ENCODE data around the gene HYLS1. TPM values are rescaled to one million over a fixed set of nuclear protein-coding genes. Genes with fewer than 3 reads are reported as not detected.

Gene HYLS1
- total RNA-seq, 1 donor from 2014 or later = 7.9 TPM

- peaks cover 2% of the 10 kb centered on the region for H3K27me3 Mint-ChIP-seq
- H3K9me3 Mint-ChIP-seq (ENCODE audit: low read depth) = no peaks in the 10 kb centered on the region
- TF ChIP-seq, protein P1, sequence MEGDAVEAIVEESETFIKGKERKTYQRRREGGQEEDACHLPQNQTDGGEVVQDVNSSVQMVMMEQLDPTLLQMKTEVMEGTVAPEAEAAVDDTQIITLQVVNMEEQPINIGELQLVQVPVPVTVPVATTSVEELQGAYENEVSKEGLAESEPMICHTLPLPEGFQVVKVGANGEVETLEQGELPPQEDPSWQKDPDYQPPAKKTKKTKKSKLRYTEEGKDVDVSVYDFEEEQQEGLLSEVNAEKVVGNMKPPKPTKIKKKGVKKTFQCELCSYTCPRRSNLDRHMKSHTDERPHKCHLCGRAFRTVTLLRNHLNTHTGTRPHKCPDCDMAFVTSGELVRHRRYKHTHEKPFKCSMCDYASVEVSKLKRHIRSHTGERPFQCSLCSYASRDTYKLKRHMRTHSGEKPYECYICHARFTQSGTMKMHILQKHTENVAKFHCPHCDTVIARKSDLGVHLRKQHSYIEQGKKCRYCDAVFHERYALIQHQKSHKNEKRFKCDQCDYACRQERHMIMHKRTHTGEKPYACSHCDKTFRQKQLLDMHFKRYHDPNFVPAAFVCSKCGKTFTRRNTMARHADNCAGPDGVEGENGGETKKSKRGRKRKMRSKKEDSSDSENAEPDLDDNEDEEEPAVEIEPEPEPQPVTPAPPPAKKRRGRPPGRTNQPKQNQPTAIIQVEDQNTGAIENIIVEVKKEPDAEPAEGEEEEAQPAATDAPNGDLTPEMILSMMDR (IDR thresholded peaks at IDR 0.05; ENCODE audit: unreplicated experiment) = no peak
- no peak for DNase-seq (ENCODE audit: low spot score, unreplicated experiment)
- peaks cover 7% of the 10 kb centered on the region for H3K4me1 Mint-ChIP-seq (ENCODE audit: low read depth)
- H3K36me3 Mint-ChIP-seq (ENCODE audit: insufficient read depth) = no peaks in the 10 kb centered on the region
- H3K27ac Mint-ChIP-seq = no peak overlapping the region
- no peak overlapping the region for H3K4me3 Mint-ChIP-seq (ENCODE audit: low read depth)
Measured at GRCh38 chr11:125934473-125934872, 47.0 kb downstream of the HYLS1 start.

- TF ChIP-seq, protein P1 (IDR thresholded peaks at IDR 0.05; ENCODE audit: unreplicated experiment) = no peak
- Mint-ChIP-seq H3K36me3 (ENCODE audit: insufficient read depth) (no peaks in the 10 kb centered on the region), H3K27me3 (peaks cover 2% of the 10 kb centered on the region), H3K9me3 (ENCODE audit: low read depth) (no peaks in the 10 kb centered on the region), H3K27ac (no peak overlapping the region), H3K4me3 (ENCODE audit: low read depth) (no peak overlapping the region), H3K4me1 (ENCODE audit: low read depth) (peaks cover 7% of the 10 kb centered on the region)
- no peak for DNase-seq (ENCODE audit: low spot score, unreplicated experiment)
Measured at GRCh38 chr11:125935056-125935455, 47.6 kb downstream of the HYLS1 start.

GRCh38 chr11:125935618-125936199 lies 48.2 kb downstream of the HYLS1 start:
- TF ChIP-seq, protein P1 (IDR thresholded peaks at IDR 0.05; ENCODE audit: unreplicated experiment) = no peak
- H3K4me3 Mint-ChIP-seq (ENCODE audit: low read depth) = no peak overlapping the region
- peaks cover 7% of the 10 kb centered on the region for H3K4me1 Mint-ChIP-seq (ENCODE audit: low read depth)
- peaks cover 2% of the 10 kb centered on the region for H3K27me3 Mint-ChIP-seq
- no peaks in the 10 kb centered on the region for H3K36me3 Mint-ChIP-seq (ENCODE audit: insufficient read depth)
- no peak overlapping the region for H3K27ac Mint-ChIP-seq
- DNase-seq (ENCODE audit: low spot score, unreplicated experiment) = no peak
- no peaks in the 10 kb centered on the region for H3K9me3 Mint-ChIP-seq (ENCODE audit: low read depth)

DNA sequence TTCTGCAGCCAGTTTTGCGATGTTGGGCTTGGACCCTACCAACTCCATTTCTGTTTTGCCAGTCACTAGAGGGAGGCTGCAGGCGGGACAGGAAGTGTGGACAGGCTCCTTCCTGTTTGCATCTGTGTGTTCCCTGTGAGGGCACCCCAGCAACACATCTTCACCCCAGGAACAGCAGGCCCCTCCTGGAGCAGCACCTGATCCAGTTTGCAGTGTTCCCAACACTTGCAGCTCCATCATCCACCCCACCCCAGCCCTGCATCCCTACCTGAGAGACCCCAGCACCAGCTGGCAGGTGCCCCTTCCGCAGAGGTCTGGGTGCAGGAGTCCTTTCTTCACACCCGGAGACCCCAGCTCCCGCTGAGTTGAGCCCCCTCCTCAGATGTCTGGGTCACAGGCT lies 51.0 kb downstream of the HYLS1 start:
- no peak overlapping the region for H3K4me3 Mint-ChIP-seq (ENCODE audit: low read depth)
- no peaks in the 10 kb centered on the region for H3K36me3 Mint-ChIP-seq (ENCODE audit: insufficient read depth)
- H3K27ac Mint-ChIP-seq = no peak overlapping the region
- H3K9me3 Mint-ChIP-seq (ENCODE audit: low read depth) = no peaks in the 10 kb centered on the region
- TF ChIP-seq, protein P1 (IDR thresholded peaks at IDR 0.05; ENCODE audit: unreplicated experiment) = no peak
- peaks cover 8% of the 10 kb centered on the region for H3K27me3 Mint-ChIP-seq
- H3K4me1 Mint-ChIP-seq (ENCODE audit: low read depth) = peaks cover 7% of the 10 kb centered on the region
- DNase-seq (ENCODE audit: low spot score, unreplicated experiment) = no peak

DNA sequence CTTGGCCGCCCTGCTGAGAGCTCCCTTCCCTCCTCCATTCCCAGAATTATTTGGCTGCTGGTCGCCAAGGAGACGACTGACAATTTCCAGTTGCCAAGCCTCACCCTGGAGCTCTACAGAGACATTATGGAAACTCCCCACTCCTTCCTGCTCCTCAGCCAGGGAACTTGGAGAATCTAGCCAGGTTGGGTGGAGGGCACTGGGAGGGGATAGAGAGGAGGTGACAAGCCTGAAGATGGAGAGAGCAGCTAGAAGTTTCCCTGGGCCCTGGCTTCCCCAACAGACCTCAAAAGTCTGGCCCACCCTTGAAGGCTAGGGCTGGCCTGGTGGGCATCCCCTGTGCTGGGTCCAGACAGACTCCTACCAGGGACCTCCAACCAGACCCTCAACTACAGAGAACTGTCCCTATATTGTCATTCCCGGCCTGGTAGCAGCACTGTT lies 51.6 kb downstream of the HYLS1 start:
- no peaks in the 10 kb centered on the region for H3K9me3 Mint-ChIP-seq (ENCODE audit: low read depth)
- no peaks in the 10 kb centered on the region for H3K36me3 Mint-ChIP-seq (ENCODE audit: insufficient read depth)
- no peak overlapping the region for H3K27ac Mint-ChIP-seq
- H3K4me3 Mint-ChIP-seq (ENCODE audit: low read depth) = no peak overlapping the region
- TF ChIP-seq, protein P1 (IDR thresholded peaks at IDR 0.05; ENCODE audit: unreplicated experiment) = no peak
- H3K4me1 Mint-ChIP-seq (ENCODE audit: low read depth) = peaks cover 7% of the 10 kb centered on the region
- no peak for DNase-seq (ENCODE audit: low spot score, unreplicated experiment)
- peaks cover 10% of the 10 kb centered on the region for H3K27me3 Mint-ChIP-seq
